Skeletal muscle satellite cell (primary cell): ENCODE data around the gene COP1. TPM values are rescaled to one million over a fixed set of nuclear protein-coding genes. Genes with fewer than 3 reads are reported as not detected.
"Not testable (repeated sequence)": the region's sequence is repeated elsewhere in the genome, so short reads cannot be mapped to it uniquely, and the experiment has no call there.

Experiments
- H3K27me3 ChIP-seq: 2 replicates; pipeline ENCODE4 v1.7.0; 2013; ENCODE audit warnings: low read length; ENCODE audit not compliant: control insufficient read depth, insufficient read depth
- H3K36me3 ChIP-seq: 2 replicates; pipeline ENCODE4 v1.7.0; 2013; ENCODE audit warnings: mild to moderate bottlenecking, control low read depth, low read length; ENCODE audit not compliant: insufficient read depth
- H3K4me1 ChIP-seq: 2 replicates; pipeline ENCODE4 v1.7.0; 2013; ENCODE audit warnings: low read length; ENCODE audit not compliant: control insufficient read depth, insufficient read depth
- H3K4me2 ChIP-seq: 2 replicates; pipeline ENCODE4 v1.7.0; 2013; ENCODE audit warnings: mild to moderate bottlenecking, low read length
- H3K4me3 ChIP-seq: 2 replicates; pipeline ENCODE4 v1.7.0; 2013; ENCODE audit warnings: low read length
- H3K9ac ChIP-seq: 2 replicates; pipeline ENCODE4 v1.7.0; 2013; ENCODE audit warnings: mild to moderate bottlenecking, low read depth, low read length, moderate library complexity
- H3K9me3 ChIP-seq: replicated peaks from 2 replicates; pipeline ENCODE4 v1.7.0; 2013; ENCODE audit warnings: mild to moderate bottlenecking, control low read depth, low read length
- total RNA-seq: library from RNA; depleted of rRNA; stranded (reverse); fragments of >200 nt; gene quantifications from 2 replicates; pipeline ENCODE4 v1.2.3, GENCODE V29; 2012; rRNA removed

COP1 gene
- total RNA-seq, result 42.6 and 46.5 TPM in 2 replicates

GRCh38 chr1:176206961-176207902 is at the start of gene COP1:
TSS of gene COP1 (minus strand) at chr1:176207286. CDS start at chr1:176206978, 308 bp downstream.
- Histone ChIP-seq H3K9me3 (no peaks in the 10 kb centered on the region), H3K9ac (peak within 1 kb of the TSS; percentile 94), H3K27me3 (no peaks in the 10 kb centered on the region), H3K4me3 (peak within 1 kb of the TSS; percentile 92), H3K4me1 (peaks cover 16% of the 10 kb centered on the region), H3K36me3 (no peaks in the 10 kb centered on the region), H3K4me2 (peak within 1 kb of the TSS; percentile 85)

- Histone ChIP-seq H3K27me3 (no peaks in the 10 kb centered on the region), H3K9me3 (no peaks in the 10 kb centered on the region), H3K4me3 (no peak overlapping the region), H3K4me2 (no peak overlapping the region), H3K36me3 (no peaks in the 10 kb centered on the region), H3K4me1 (no peaks in the 10 kb centered on the region), H3K9ac (no peak overlapping the region)
Measured at GRCh38 chr1:176252191-176252590, 45.1 kb upstream of the COP1 start.

- H3K4me1 ChIP-seq, result peaks cover 3% of the 10 kb centered on the region
- no peaks in the 10 kb centered on the region for H3K27me3 ChIP-seq
- no peak overlapping the region for H3K4me3 ChIP-seq
- no peaks in the 10 kb centered on the region for H3K9me3 ChIP-seq
- H3K36me3 ChIP-seq, result no peaks in the 10 kb centered on the region
- H3K4me2 ChIP-seq, result no peak overlapping the region
- no peak overlapping the region for H3K9ac ChIP-seq
Measured at GRCh38 chr1:176244851-176245250, 37.8 kb upstream of the COP1 start.

- H3K4me3 ChIP-seq, result no peak overlapping the region
- no peak overlapping the region for H3K4me2 ChIP-seq
- no peak overlapping the region for H3K9ac ChIP-seq
- H3K36me3 ChIP-seq, result no peaks in the 10 kb centered on the region
- H3K9me3 ChIP-seq, result no peaks in the 10 kb centered on the region
- peaks cover 3% of the 10 kb centered on the region for H3K4me1 ChIP-seq
- no peaks in the 10 kb centered on the region for H3K27me3 ChIP-seq
Measured at GRCh38 chr1:176243746-176244145, 36.7 kb upstream of the COP1 start.

- peaks cover 3% of the 10 kb centered on the region for H3K4me1 ChIP-seq
- no peaks in the 10 kb centered on the region for H3K9me3 ChIP-seq
- H3K4me2 ChIP-seq, result no peak overlapping the region
- no peak overlapping the region for H3K9ac ChIP-seq
- H3K36me3 ChIP-seq, result no peaks in the 10 kb centered on the region
- H3K4me3 ChIP-seq, result no peak overlapping the region
- H3K27me3 ChIP-seq, result no peaks in the 10 kb centered on the region
Measured at GRCh38 chr1:176241385-176242015, 34.4 kb upstream of the COP1 start.

GRCh38 chr1:176233657-176234056 is 26.6 kb upstream of the COP1 start:
- not testable (repeated sequence) for H3K9me3 ChIP-seq, H3K4me3 ChIP-seq, H3K4me2 ChIP-seq, H3K36me3 ChIP-seq, H3K27me3 ChIP-seq, H3K4me1 ChIP-seq, H3K9ac ChIP-seq

GRCh38 chr1:176227579-176227978 is 20.5 kb upstream of the COP1 start:
- Histone ChIP-seq H3K9me3 (no peaks in the 10 kb centered on the region), H3K36me3 (no peaks in the 10 kb centered on the region), H3K4me2 (no peak overlapping the region), H3K4me3 (no peak overlapping the region), H3K4me1 (no peaks in the 10 kb centered on the region), H3K27me3 (no peaks in the 10 kb centered on the region), H3K9ac (no peak overlapping the region)

GRCh38 chr1:176225911-176226310 is 18.8 kb upstream of the COP1 start:
- no peak overlapping the region for H3K9ac ChIP-seq
- no peaks in the 10 kb centered on the region for H3K27me3 ChIP-seq

GRCh38 chr1:176225479-176225875 is 18.4 kb upstream of the COP1 start:
- H3K9ac ChIP-seq, result no peak overlapping the region
- no peak overlapping the region for H3K4me3 ChIP-seq
- no peaks in the 10 kb centered on the region for H3K9me3 ChIP-seq
- no peaks in the 10 kb centered on the region for H3K4me1 ChIP-seq
- H3K27me3 ChIP-seq, result no peaks in the 10 kb centered on the region
- no peaks in the 10 kb centered on the region for H3K36me3 ChIP-seq
- no peak overlapping the region for H3K4me2 ChIP-seq

More at GRCh38 chr1:176225911-176226310, 18.8 kb upstream of the COP1 start:
- Histone ChIP-seq H3K4me3 (no peak overlapping the region), H3K36me3 (no peaks in the 10 kb centered on the region), H3K9me3 (no peaks in the 10 kb centered on the region), H3K4me1 (no peaks in the 10 kb centered on the region), H3K4me2 (no peak overlapping the region)

- H3K4me2 ChIP-seq, result no peak overlapping the region
- H3K9me3 ChIP-seq, result no peaks in the 10 kb centered on the region
- H3K9ac ChIP-seq, result no peak overlapping the region
- no peak overlapping the region for H3K4me3 ChIP-seq
- H3K36me3 ChIP-seq, result no peaks in the 10 kb centered on the region
- no peaks in the 10 kb centered on the region for H3K4me1 ChIP-seq
- peaks cover 2% of the 10 kb centered on the region for H3K27me3 ChIP-seq
Measured at GRCh38 chr1:176222196-176222595, 15.1 kb upstream of the COP1 start.

GRCh38 chr1:176220100-176220689 is 13.1 kb upstream of the COP1 start:
- Histone ChIP-seq H3K4me1 (no peaks in the 10 kb centered on the region), H3K9ac (no peak overlapping the region), H3K36me3 (no peaks in the 10 kb centered on the region), H3K4me3 (no peak overlapping the region), H3K9me3 (no peaks in the 10 kb centered on the region), H3K27me3 (peaks cover 2% of the 10 kb centered on the region), H3K4me2 (no peak overlapping the region)
